Right lobe of liver (tissue), 6 donors: ENCODE results near the gene FBXO47. TPM values are rescaled to one million over a fixed set of nuclear protein-coding genes. Genes with fewer than 3 reads are reported as not detected.
"Not testable (repeated sequence)": the region's sequence is repeated elsewhere in the genome, so short reads cannot be mapped to it uniquely, and the experiment has no call there.

Experiments
- ATAC-seq, 4 donors: fragments of 200-7000 bp; cut with Tn5 transposase; one replicate each; pipeline ENCODE4 v1.9.1; 2020; ENCODE audit warnings: mild to moderate bottlenecking in 4 of 4, moderate library complexity in 4 of 4
- DNase-seq, 3 donors: peaks; one replicate each; pipeline ENCODE4 v3.0.0-alpha.2; 2020
- H3K27ac ChIP-seq, 3 donors: fragments of 200-600 bp; one replicate each; pipeline ENCODE4 v1.8.0; 2022
- H3K27me3 ChIP-seq, 2 donors: fragments of 200-600 bp; one replicate each; pipeline ENCODE4 v1.8.0; 2022
- H3K36me3 ChIP-seq, 4 donors: fragments of 200-600 bp; sonication (generic) in 1 of 4; one replicate each; pipeline versions ENCODE4 v1.5.1 to v1.8.0; 2017 to 2022; ENCODE audit warnings: control low read depth in 1 of 4
- H3K4me1 ChIP-seq, 4 donors: fragments of 200-600 bp; sonication (generic) in 1 of 4; one replicate each; pipeline versions ENCODE4 v1.5.1 to v1.8.0; 2017 to 2022; ENCODE audit warnings: control low read depth in 1 of 4
- H3K4me3 ChIP-seq, 3 donors: fragments of 200-600 bp; one replicate each; pipeline ENCODE4 v1.8.0; 2022
- H3K9me3 ChIP-seq, 4 donors: fragments of 200-600 bp; sonication (generic) in 1 of 4; one replicate each; pipeline versions ENCODE4 v1.5.1 to v1.8.0; 2017 to 2022; ENCODE audit warnings: control low read depth in 1 of 4
- CTCF ChIP-seq, 4 donors: fragments of 200-600 bp in 3 of 4; fragments of 450-650 bp in 1 of 4; IDR thresholded peaks; one replicate each; pipeline versions ENCODE4 v1.5.1 to v1.8.0; 2016 to 2022; ENCODE audit warnings: antibody characterized with exemption in 4 of 4, mild to moderate bottlenecking in 2 of 4
- POLR2A ChIP-seq: fragments of 450-650 bp; IDR thresholded peaks from one replicate; pipeline ENCODE4 v1.6.1; 2017; ENCODE audit warnings: antibody characterized with exemption, mild to moderate bottlenecking
- WGBS: methylation state at CpG from one replicate; pipeline ENCODE4 v1.1.6; 2018; ENCODE audit warnings: low coverage, low lambda C conversion rate; ENCODE audit not compliant: insufficient coverage; ENCODE audit errors: missing lambda C conversion rate; 5-methylcytosine and 5-hydroxymethylcytosine counted together
- intact Hi-C, 2 donors: fragments of 100-400 bp; cut with DNase I; formaldehyde crosslinking; loops; one replicate each; pipeline versions ENCODE4 v1.11.2 to v1.14.1; 2022
- total RNA-seq, 6 experiments: library from RNA; depleted of rRNA in 2 of 6; stranded (reverse); fragments of >200 nt in 2 of 6; fragmentation: NEBNext Ultra II Directional in 3 of 6; extraction: Animal tissue kit (Norgen Biotek cat#: 25700) in 3 of 6; gene quantifications; one replicate each; pipeline versions ENCODE4 v1.1.0 to v1.2.4, GENCODE V29; 2016 to 2023
- donor health status: DM: no; HTN: yes; CAD: no.
- donor health status: DM: no; HTN: no; CAD: no.
- donor health status: DM: no; HTN: no; CAD: no.
- donor health status: DM: no; HTN: yes; CAD: no.
- donor health status: DM: no; HTN: yes; CAD: no.

Gene FBXO47
- total RNA-seq, 6 experiments from 2014 or later, result not detected

- no peak for TF ChIP-seq POLR2A
- TF ChIP-seq CTCF (IDR thresholded peaks at IDR 0.05), result no peak
- WGBS, result 42% methylated on average over 2 of the region's 2 CpGs
- no peak for ATAC-seq
- Histone ChIP-seq H3K4me1 (no peaks in the 10 kb centered on the region), H3K4me3 (no peak overlapping the region), H3K27me3 (no peaks in the 10 kb centered on the region), H3K9me3 (no peaks in the 10 kb centered on the region), H3K27ac (no peak overlapping the region), H3K36me3 (no peaks in the 10 kb centered on the region)
- intact Hi-C loops, result loop anchor here (5.0 to 10.0 kb wide), 2 partner anchors 171 to 173 kb away; partner anchors contain the start of gene PLXDC1 (in 2 of the 2)
- no peak for DNase-seq
These were observed 14.4 kb upstream of the FBXO47 start for GRCh38 chr17:38981636-38982035.

GRCh38 chr17:38980490-38981217, 13.5 kb upstream of the FBXO47 start:
- intact Hi-C loops, result loop anchor here (5.0 to 10.0 kb wide), 2 partner anchors 172 to 174 kb away; partner anchors contain the start of gene PLXDC1 (in 2 of the 2)
- Histone ChIP-seq H3K36me3 (no peaks in the 10 kb centered on the region), H3K4me3 (no peak overlapping the region), H3K27me3 (no peaks in the 10 kb centered on the region), H3K9me3 (no peaks in the 10 kb centered on the region), H3K4me1 (no peaks in the 10 kb centered on the region), H3K27ac (no peak overlapping the region)
- ATAC-seq, result no peak
- TF ChIP-seq POLR2A (no peak), CTCF (IDR thresholded peaks at IDR 0.05) (no peak)
- 38% methylated on average over 3 of the region's 3 CpGs for WGBS
- no peak for DNase-seq

GRCh38 chr17:38978180-38978579, 11.0 kb upstream of the FBXO47 start:
- H3K4me1 ChIP-seq, result no peaks in the 10 kb centered on the region
- ATAC-seq (no peak), DNase-seq (no peak)
- H3K27ac ChIP-seq, result no peak overlapping the region
- 79% methylated on average over 3 of the region's 4 CpGs for WGBS
- no peaks in the 10 kb centered on the region for H3K36me3 ChIP-seq
- no peaks in the 10 kb centered on the region for H3K9me3 ChIP-seq
- no peaks in the 10 kb centered on the region for H3K27me3 ChIP-seq
- H3K4me3 ChIP-seq, result no peak overlapping the region
- TF ChIP-seq POLR2A (no peak), CTCF (IDR thresholded peaks at IDR 0.05) (no peak)
- intact Hi-C loops, result no loop called here

- H3K4me1 ChIP-seq, intact Hi-C loops: not testable (repeated sequence)
- WGBS, result 59% methylated on average over 6 of the region's 6 CpGs
These were observed 9.0 kb upstream of the FBXO47 start for GRCh38 chr17:38976187-38976551.

GRCh38 chr17:38970804-38971203, 3.6 kb upstream of the FBXO47 start:
- H3K9me3 ChIP-seq, result no peaks in the 10 kb centered on the region
- ATAC-seq (no peak), DNase-seq (no peak)
- H3K36me3 ChIP-seq, result no peaks in the 10 kb centered on the region
- H3K27ac ChIP-seq, result no peak overlapping the region
- no peaks in the 10 kb centered on the region for H3K4me1 ChIP-seq
- H3K27me3 ChIP-seq, result no peaks in the 10 kb centered on the region
- H3K4me3 ChIP-seq, result no peak overlapping the region
- TF ChIP-seq POLR2A (no peak), CTCF (IDR thresholded peaks at IDR 0.05) (no peak)
- intact Hi-C loops, result no loop called here
- WGBS, result 89% methylated on average over 5 of the region's 5 CpGs

More at GRCh38 chr17:38976187-38976551, 9.0 kb upstream of the FBXO47 start:
- not testable (repeated sequence) for H3K36me3 ChIP-seq, H3K9me3 ChIP-seq, DNase-seq, H3K27me3 ChIP-seq, ATAC-seq, H3K27ac ChIP-seq, H3K4me3 ChIP-seq
